ENCODE data around the gene KCNJ9. TPM values are rescaled to one million over a fixed set of nuclear protein-coding genes. Genes with fewer than 3 reads are reported as not detected.

KCNJ9 gene
- total and polyA plus RNA-seq, 2 donors (not counting 1 experiment from before 2014, with no cell fraction given): not detected

DNA sequence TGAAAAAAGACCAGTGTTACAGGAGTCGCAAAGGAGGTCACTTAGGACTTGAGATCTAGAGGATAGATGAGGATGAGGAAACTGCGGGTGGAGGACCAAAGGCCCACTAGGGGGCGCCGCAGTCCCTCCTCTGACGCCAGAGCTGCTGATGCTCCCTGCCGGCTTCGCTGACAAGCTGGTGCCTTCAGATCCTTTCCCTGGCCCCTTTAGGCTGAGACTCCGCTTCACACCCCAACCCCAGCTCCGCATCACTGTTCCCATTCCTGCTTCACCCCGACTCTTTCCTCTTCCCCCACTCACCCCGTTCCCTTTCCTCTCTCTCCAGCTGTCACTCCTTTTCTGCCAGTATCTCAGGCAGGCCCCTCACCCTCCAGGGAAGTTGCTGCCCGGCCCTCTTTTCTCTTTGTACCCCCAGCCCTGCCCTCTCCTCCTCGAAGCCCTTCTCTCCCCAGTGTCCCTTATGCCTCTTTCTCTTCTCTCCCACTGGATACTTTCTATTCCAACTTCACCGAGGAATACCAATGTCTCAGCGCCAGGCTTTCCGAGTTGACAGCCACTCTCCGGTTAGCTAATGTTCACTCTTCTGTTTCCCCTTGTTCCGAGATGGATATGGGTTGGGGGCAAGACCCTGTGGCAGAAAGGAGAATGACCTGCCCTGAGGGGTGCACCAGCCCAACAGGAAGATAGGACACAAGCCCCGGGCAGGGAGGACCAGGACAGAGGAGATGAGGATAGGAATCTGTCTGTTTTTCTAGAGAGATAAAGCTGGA is 4.5 kb downstream of the KCNJ9 start:
- H3K27me3 ChIP-seq (replicated peaks in 1 of 4; ENCODE audit: control extremely low read depth in 1 of 4, control insufficient read depth in 3 of 4, insufficient read depth in 4 of 4, low read length in 3 of 4): peaks cover 0 to 25% (median 18%) of the 10 kb centered on the region in 4 experiments
- H3K4me3 ChIP-seq (ENCODE audit: control extremely low read depth in 1 of 5, extremely low read depth in 1 of 5, insufficient read depth in 1 of 5, low read depth in 2 of 5, low read length in 4 of 5): no peak overlapping the region
- H3K9ac ChIP-seq (ENCODE audit: low read length): no peak overlapping the region
- H3K27ac ChIP-seq (ENCODE audit: low read length in 2 of 2): no peak overlapping the region
- no peak overlapping the region for H2AFZ ChIP-seq (ENCODE audit: insufficient read depth, low read depth, low read length, poor library complexity, severe bottlenecking)
- POLR2A ChIA-PET: interaction anchor here (1.4 kb wide), 1 partner anchor 13 kb away, joined by 5 read pairs; the partner anchor contains the start of gene IGSF8
- CTCF ChIA-PET: interaction anchor here (0.6 to 8.9 kb wide), 34 partner anchors 10 to 291 kb away, joined by 3 to 112 read pairs (median 5); partner anchors contain the start of genes IGSF8 and KCNJ10
- no peak for TF ChIP-seq EZH2 (IDR thresholded peaks at IDR 0.05; ENCODE audit: borderline replicate concordance, insufficient read depth, low read depth, low read length, poor library complexity, severe bottlenecking)
- TF ChIP-seq, protein P1, sequence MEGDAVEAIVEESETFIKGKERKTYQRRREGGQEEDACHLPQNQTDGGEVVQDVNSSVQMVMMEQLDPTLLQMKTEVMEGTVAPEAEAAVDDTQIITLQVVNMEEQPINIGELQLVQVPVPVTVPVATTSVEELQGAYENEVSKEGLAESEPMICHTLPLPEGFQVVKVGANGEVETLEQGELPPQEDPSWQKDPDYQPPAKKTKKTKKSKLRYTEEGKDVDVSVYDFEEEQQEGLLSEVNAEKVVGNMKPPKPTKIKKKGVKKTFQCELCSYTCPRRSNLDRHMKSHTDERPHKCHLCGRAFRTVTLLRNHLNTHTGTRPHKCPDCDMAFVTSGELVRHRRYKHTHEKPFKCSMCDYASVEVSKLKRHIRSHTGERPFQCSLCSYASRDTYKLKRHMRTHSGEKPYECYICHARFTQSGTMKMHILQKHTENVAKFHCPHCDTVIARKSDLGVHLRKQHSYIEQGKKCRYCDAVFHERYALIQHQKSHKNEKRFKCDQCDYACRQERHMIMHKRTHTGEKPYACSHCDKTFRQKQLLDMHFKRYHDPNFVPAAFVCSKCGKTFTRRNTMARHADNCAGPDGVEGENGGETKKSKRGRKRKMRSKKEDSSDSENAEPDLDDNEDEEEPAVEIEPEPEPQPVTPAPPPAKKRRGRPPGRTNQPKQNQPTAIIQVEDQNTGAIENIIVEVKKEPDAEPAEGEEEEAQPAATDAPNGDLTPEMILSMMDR (IDR thresholded peaks at IDR 0.05): peak; percentile 85
- peaks cover 12% of the 10 kb centered on the region for H3K4me1 Mint-ChIP-seq
- peaks cover 0 to 4% (median 0%) of the 10 kb centered on the region in 3 donors for H3K9me3 ChIP-seq (ENCODE audit: control extremely low read depth in 1 of 3, control insufficient read depth in 2 of 3, insufficient read depth in 1 of 3, low read length in 2 of 3)
- peak overlapping the region; percentile 26 for H3K4me3 Mint-ChIP-seq
- DNase-seq (peak; percentile 79), ATAC-seq (ENCODE audit: low read depth) (peak; percentile 58)
- H3K27me3 Mint-ChIP-seq: peaks cover 20% of the 10 kb centered on the region
- WGBS (ENCODE audit: insufficient coverage): 56% methylated on average over 18 of the region's 19 CpGs
- intact Hi-C loops (cut with micrococcal nuclease): loop anchor here (2.0 kb wide), 1 partner anchor 13 kb away; the partner anchor contains the start of gene IGSF8
- H3K9me3 Mint-ChIP-seq (ENCODE audit: insufficient read depth): no peaks in the 10 kb centered on the region
- no peaks in the 10 kb centered on the region for H3K79me2 ChIP-seq (ENCODE audit: control insufficient read depth, insufficient read depth, low read length)
- H3K4me1 ChIP-seq (ENCODE audit: control insufficient read depth in 2 of 2, insufficient read depth in 2 of 2, low read length in 2 of 2): peaks cover 6 to 9% of the 10 kb centered on the region in 2 donors
- peak overlapping the region; percentile 21 for H3K27ac Mint-ChIP-seq
- H4K20me1 ChIP-seq (ENCODE audit: control insufficient read depth, insufficient read depth, low read length, poor library complexity, severe bottlenecking): peaks cover 2% of the 10 kb centered on the region
- H3K4me2 ChIP-seq (replicated peaks; ENCODE audit: low read depth, low read length, poor library complexity, severe bottlenecking): no peak overlapping the region
- peaks cover 0 to 33% of the 10 kb centered on the region in 2 experiments for H3K36me3 ChIP-seq (replicated peaks in 1 of 2; ENCODE audit: control extremely low read depth in 1 of 2, control insufficient read depth in 1 of 2, extremely low read depth in 1 of 2, insufficient read depth in 2 of 2, low read length in 1 of 2)

DNA sequence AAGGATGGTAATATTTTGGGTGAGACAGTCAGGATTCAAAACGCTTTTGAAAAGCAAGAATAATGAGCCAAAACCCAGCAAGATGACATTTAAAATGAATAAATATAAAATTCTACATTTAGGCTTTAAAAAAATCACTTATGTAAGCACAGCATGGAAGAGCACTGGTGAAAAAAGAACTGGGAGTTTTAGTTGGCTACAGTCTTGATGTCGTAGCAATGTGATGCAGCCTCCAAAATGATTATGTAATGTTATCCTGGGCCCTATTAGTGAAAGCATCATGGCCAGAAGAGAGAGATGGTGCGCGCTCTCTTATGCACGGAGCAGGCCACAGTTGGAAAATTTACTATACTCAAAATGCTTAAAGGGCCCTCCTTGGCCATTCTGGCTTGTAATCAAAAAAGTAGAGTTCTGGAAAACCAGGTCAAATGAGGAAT is 5.1 kb downstream of the KCNJ9 start:
- WGBS (ENCODE audit: insufficient coverage): 100% methylated on average over 1 of the region's 5 CpGs
- H3K27me3 ChIP-seq (replicated peaks in 1 of 4; ENCODE audit: control extremely low read depth in 1 of 4, control insufficient read depth in 3 of 4, insufficient read depth in 4 of 4, low read length in 3 of 4): peaks cover 0 to 19% (median 15%) of the 10 kb centered on the region in 4 experiments
- no peak overlapping the region for H2AFZ ChIP-seq (ENCODE audit: insufficient read depth, low read depth, low read length, poor library complexity, severe bottlenecking)
- H3K9me3 ChIP-seq (ENCODE audit: control extremely low read depth in 1 of 3, control insufficient read depth in 2 of 3, insufficient read depth in 1 of 3, low read length in 2 of 3): peaks cover 0 to 4% (median 0%) of the 10 kb centered on the region in 3 donors
- intact Hi-C loops (cut with micrococcal nuclease): no loop called here
- H3K27ac ChIP-seq (ENCODE audit: low read length in 2 of 2): no peak overlapping the region
- H3K4me3 Mint-ChIP-seq: no peak overlapping the region
- TF ChIP-seq, protein P1 (IDR thresholded peaks at IDR 0.05): no peak
- TF ChIP-seq EZH2 (IDR thresholded peaks at IDR 0.05; ENCODE audit: borderline replicate concordance, insufficient read depth, low read depth, low read length, poor library complexity, severe bottlenecking): no peak
- H3K4me3 ChIP-seq (ENCODE audit: control extremely low read depth in 1 of 5, extremely low read depth in 1 of 5, insufficient read depth in 1 of 5, low read depth in 2 of 5, low read length in 4 of 5): no peak overlapping the region
- DNase-seq (no peak), ATAC-seq (ENCODE audit: low read depth) (no peak)
- no peak overlapping the region for H3K4me2 ChIP-seq (replicated peaks; ENCODE audit: low read depth, low read length, poor library complexity, severe bottlenecking)
- no peak overlapping the region for H3K27ac Mint-ChIP-seq
- peaks cover 6 to 9% of the 10 kb centered on the region in 2 donors for H3K4me1 ChIP-seq (ENCODE audit: control insufficient read depth in 2 of 2, insufficient read depth in 2 of 2, low read length in 2 of 2)
- H3K79me2 ChIP-seq (ENCODE audit: control insufficient read depth, insufficient read depth, low read length): no peaks in the 10 kb centered on the region
- CTCF ChIA-PET: interaction anchor here (0.7 to 8.9 kb wide), 19 partner anchors 10 to 290 kb away, joined by 3 to 112 read pairs (median 7); partner anchors contain the start of genes IGSF8 and KCNJ10
- no peaks in the 10 kb centered on the region for H3K9me3 Mint-ChIP-seq (ENCODE audit: insufficient read depth)
- no peak overlapping the region for H3K9ac ChIP-seq (ENCODE audit: low read length)
- POLR2A ChIA-PET: no interaction called here
- H4K20me1 ChIP-seq (ENCODE audit: control insufficient read depth, insufficient read depth, low read length, poor library complexity, severe bottlenecking): peaks cover 8% of the 10 kb centered on the region
- H3K27me3 Mint-ChIP-seq: peaks cover 15% of the 10 kb centered on the region
- peaks cover 12% of the 10 kb centered on the region for H3K4me1 Mint-ChIP-seq
- H3K36me3 ChIP-seq (replicated peaks in 1 of 2; ENCODE audit: control extremely low read depth in 1 of 2, control insufficient read depth in 1 of 2, extremely low read depth in 1 of 2, insufficient read depth in 2 of 2, low read length in 1 of 2): peaks cover 0 to 39% of the 10 kb centered on the region in 2 experiments
